Measurements from ENCODE around the gene CCDC142. TPM values are rescaled to one million over a fixed set of nuclear protein-coding genes. Genes with fewer than 3 reads are reported as not detected.
A peak's percentile ranks its signal among the peaks of the same experiment; 100 is the strongest.
"Not testable (repeated sequence)": the region's sequence is repeated elsewhere in the genome, so short reads cannot be mapped to it uniquely, and the experiment has no call there.

The CCDC142 gene
- total RNA-seq, 1 donor from 2014 or later, result 8.0 TPM

DNA sequence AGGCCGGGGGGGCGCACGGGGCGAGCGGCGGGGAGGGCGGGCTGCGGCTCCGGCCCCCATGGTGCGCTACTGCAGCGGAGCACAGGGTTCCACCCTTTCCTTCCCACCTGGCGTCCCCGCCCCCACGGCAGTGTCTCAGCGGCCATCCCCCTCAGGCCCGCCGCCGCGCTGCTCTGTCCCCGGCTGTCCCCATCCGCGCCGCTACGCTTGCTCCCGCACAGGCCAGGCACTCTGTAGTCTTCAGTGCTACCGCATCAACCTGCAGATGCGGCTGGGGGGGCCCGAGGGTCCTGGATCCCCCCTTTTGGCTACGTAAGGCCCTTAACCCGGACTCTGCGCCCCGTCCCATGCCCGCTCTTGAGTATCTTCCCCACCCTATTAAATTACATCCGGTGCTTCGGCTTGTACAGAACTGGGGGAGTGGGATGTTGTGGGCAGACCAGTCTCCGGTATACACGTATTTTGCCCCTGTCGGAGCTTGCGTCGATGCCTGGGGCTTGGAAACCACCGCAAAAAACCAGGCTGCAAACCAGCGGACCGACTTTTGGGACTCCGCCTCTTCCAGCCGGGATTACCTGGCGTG is 25.2 kb downstream of the CCDC142 start:
- intact Hi-C loops (cut with DNase I), result loop anchor here (5.0 kb wide), 1 partner anchor 720 kb away; the partner anchor contains the start of gene TPRKB
- peak; percentile 82 for DNase-seq (ENCODE audit: low spot score)

DNA sequence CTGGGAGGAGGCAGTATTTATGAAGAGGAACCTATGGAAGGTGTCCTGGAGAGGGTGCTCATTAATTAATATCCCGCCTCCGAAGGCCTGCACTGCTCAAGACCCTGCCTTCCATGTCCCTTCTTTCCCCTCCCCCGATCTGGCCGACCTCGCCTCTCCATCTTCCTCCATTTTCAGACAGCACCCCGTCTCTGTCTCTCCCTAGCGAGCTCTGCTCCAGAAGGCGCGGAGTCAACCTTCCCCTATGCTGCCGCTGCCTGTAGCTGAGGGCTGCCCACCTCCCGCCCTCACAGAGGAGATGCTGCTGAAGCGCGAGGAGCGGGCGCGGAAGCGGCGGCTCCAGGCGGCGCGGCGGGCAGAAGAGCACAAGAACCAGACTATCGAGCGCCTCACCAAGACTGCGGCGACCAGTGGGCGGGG is 25.7 kb downstream of the CCDC142 start:
- no peak for DNase-seq (ENCODE audit: low spot score)
- intact Hi-C loops (cut with DNase I), result loop anchor here (5.0 kb wide), 1 partner anchor 720 kb away; the partner anchor contains the start of gene TPRKB

GRCh38 chr2:74454654-74455511 is 27.9 kb downstream of the CCDC142 start, which contains the start of gene INO80B:
Gene INO80B, plus strand, starts transcription at chr2:74455087. Its CDS starts 30 bp downstream, at chr2:74455117.
- intact Hi-C loops (cut with DNase I), result loop anchor here (1.0 to 5.0 kb wide), 3 partner anchors 28 to 718 kb away; partner anchors contain the start of genes AUP1, HTRA2, TPRKB and TTC31
- DNase-seq (ENCODE audit: low spot score), result peak; percentile 97

GRCh38 chr2:74450570-74451190 is 32.1 kb downstream of the CCDC142 start:
- intact Hi-C loops (cut with DNase I), result no loop called here

GRCh38 chr2:74448771-74449170 is 34.0 kb downstream of the CCDC142 start:
- intact Hi-C loops (cut with DNase I), result no loop called here

More at GRCh38 chr2:74450570-74451190, 32.1 kb downstream of the CCDC142 start:
- no peak for DNase-seq (ENCODE audit: low spot score)

DNA sequence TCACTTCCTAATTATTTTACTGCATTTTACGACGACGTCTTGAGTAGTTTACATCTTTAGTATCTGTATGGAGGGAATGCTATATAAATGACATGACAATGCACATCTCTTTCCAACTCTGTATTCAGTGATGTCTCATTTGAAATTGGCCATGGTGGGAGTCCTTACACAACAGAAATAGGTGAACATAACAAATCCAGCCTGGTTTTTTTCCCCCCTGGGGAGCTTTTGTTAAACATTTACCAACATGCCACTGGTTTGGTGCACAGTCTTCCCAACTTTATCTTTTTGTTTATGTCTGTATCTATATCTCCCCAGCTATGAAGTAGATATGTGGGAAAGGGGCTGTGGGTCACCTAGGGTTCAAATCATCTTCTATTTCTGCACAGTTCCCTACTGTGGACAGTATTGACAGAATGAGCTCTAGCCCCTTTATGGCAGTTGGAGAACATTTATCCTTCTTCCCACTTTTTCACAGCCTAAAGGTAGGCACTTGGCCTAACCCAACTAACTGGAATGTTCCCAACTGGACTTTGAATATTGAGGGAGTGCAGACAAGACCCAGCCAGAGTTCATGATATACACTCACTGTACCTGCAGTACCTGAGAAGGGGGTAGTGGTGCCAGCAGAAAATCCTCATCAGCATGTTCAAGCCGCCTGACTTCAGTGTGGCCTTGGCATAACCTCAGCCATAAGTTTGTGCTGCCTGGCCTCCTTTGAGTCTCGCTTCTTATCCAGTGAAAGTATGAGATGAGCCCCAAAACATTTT is 35.4 kb downstream of the CCDC142 start:
- no peak for DNase-seq (ENCODE audit: low spot score)
- intact Hi-C loops (cut with DNase I), result no loop called here

More at GRCh38 chr2:74448771-74449170, 34.0 kb downstream of the CCDC142 start:
- no peak for DNase-seq (ENCODE audit: low spot score)

GRCh38 chr2:74444498-74445318 is 38.1 kb downstream of the CCDC142 start:
- no peak for DNase-seq (ENCODE audit: low spot score)
- intact Hi-C loops (cut with DNase I), result no loop called here

- intact Hi-C loops (cut with DNase I), result not testable (repeated sequence)
Observed at GRCh38 chr2:74442483-74443297, 40.1 kb downstream of the CCDC142 start.

DNA sequence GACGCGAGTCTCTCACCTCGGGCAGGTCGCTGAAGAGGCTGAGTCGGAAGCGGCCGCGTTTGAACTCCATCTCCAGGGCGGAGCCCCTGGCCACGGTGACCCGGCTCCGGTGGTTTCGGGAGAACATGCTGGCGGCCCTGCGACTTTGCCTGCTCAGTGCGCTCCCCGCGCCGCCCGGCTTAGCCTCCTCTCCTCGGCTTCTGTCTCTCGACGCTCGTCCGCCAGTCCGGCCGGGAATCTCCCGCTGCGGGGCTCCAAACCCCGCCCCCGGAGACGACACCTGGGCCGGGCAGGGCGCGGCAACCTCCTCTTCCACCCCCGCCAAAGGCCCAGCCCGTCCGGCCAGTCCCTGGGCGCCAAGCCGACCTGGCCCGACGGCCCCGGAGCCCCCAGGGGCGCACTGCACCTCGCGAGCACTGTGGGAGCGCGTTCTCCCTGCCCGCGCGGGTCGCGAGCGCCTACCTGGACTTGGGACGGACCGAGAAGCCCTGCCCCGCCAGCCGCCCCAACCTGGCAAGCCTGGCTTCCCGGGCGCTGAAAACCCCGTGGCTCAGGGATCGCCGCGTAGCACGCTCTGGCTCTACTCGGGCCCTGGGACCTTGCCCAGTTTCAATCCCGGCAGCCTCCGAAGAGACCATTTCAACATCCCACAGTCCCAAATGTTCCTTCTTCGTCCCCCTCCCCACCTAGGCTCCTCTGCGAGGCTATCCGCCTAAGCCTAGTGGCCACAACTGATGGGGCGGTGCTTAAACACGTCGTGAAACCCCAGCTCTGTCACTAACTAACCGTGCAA is 40.9 kb downstream of the CCDC142 start, which contains the start of gene RTKN:
Gene RTKN (minus strand): TSS at position 248 of the 793 bp plus-strand sequence. CDS start 121 bp downstream, at position 127.
- intact Hi-C loops (cut with DNase I), result no loop called here
- no peak for DNase-seq (ENCODE audit: low spot score)

More at GRCh38 chr2:74442483-74443297, 40.1 kb downstream of the CCDC142 start:
- not testable (repeated sequence) for DNase-seq (ENCODE audit: low spot score)

DNA sequence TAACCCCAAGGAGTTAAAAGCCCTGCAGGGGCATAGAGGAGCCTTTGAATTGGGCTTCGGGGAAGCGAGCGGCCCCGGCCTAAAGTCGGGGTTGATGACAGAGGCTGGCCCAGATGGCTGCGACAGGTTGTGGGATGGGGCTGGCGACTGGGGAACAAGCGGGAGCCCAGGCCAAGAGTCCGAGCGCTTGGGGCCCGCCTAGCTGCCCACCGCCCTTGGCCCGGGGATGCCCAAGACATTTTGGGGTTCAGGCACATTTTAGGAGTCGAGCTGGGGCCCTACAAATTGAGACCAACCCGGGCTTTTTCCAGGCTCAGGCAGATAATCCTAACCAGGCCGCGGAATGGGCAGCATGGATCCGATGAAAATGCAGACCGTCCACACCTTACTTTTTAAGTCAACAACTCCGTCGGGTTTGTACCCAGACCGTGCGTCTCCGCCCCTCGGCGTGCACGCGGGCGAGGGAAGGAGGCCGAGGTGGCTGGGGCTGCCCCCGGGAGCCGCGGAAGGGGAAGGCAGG is 41.6 kb downstream of the CCDC142 start:
- intact Hi-C loops (cut with DNase I), result no loop called here
- DNase-seq (ENCODE audit: low spot score), result no peak

DNA sequence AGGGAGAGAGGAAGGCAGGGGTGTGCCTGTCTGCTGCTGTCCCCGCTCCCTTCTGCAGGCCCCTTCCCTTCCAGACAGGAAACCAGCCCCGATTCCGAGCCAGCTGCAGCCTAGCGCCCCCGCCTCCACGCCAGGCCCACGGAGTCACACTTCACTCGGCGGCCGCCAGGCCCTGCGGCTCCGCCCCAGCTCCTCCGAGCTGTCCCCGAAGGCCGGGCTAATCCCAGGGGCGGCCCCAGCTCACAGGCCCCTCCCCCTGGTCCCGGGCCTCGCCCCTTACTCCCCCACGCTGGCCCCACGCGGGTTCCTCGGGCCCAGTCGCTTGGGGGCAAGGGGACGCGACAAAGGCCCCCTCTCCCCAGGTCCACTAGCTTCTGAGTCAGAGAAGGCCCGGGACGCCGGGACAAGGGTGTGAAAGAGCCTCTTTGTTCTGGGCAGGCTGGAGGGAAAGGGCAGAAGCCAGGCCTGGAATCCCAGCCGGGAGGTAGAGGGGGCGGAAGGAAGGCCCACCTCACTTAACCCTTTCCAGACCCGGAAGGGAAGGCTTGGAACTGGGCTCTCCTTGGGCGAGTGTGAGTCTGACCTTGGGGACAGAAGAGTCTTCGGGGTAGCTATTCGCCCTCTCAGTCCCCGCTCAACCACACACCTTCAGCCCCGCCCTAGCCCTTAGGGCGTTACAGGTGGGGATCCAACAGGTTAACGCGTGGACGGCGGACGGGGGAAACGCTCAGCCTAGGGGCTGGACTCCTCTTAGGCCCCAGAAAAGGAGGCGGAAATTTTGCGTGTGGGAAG is 42.2 kb downstream of the CCDC142 start:
- intact Hi-C loops (cut with DNase I), result no loop called here
- peak; percentile 94 for DNase-seq (ENCODE audit: low spot score)

DNA sequence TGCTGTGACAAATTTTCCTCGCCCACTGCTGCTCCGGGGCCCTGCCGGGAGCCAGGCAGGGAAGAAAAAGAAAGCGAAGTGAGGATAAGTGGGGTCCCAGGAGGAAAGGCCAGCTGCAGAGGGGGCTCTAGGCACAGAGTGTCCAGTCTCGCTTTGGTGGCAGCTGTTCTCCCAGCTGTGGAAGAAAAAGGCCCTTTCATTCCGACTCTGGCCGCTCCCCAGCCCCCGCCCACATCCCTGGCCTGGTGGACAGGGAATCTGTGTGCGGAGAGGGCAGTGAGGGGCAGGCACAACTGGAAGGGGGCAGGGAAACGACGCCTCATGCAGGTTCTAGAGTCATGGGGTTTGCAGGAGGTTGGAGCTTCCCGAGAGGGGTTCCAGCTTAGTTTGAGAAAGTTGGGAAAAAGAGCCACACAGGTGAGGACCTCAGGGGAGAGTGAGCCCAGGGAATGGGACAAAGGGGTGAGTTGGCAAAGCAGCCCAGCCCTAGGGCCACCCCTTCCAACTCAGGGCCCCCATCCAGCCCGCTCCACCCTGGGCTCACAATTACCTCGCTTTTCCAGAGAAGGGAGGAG is 42.9 kb downstream of the CCDC142 start:
- peak; percentile 84 for DNase-seq (ENCODE audit: low spot score)
- intact Hi-C loops (cut with DNase I), result no loop called here

GRCh38 chr2:74439373-74439772 is 43.4 kb downstream of the CCDC142 start:
- intact Hi-C loops (cut with DNase I), result no loop called here
- DNase-seq (ENCODE audit: low spot score), result no peak

- intact Hi-C loops (cut with DNase I), result no loop called here
- no peak for DNase-seq (ENCODE audit: low spot score)
Observed at GRCh38 chr2:74438248-74438647, 44.5 kb downstream of the CCDC142 start.
